Measurements from ENCODE around the gene DNMT3B.

DNA sequence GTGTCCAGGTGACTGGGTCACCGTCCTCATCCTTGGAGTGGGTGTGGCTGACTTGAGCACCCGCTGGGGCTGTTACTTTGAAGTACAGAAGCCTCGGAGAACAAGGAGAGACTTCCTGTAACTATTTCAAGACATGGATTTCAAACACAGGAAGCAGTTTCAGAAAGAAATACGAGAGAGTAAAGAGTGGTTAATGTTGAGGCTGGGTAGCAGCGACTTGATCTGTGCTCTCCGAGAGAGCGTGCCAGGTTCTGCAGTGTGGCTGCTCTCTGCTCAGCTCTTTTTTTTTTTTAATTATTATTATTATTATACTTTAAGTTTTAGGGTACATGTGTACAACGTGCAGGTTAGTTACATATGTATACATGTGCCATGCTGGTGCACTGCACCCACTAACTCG lies 79.0 kb downstream of the DNMT3B start:
- no peak for TF ChIP-seq POLR2A (IDR thresholded peaks at IDR 0.05)
- TF ChIP-seq, protein P1, sequence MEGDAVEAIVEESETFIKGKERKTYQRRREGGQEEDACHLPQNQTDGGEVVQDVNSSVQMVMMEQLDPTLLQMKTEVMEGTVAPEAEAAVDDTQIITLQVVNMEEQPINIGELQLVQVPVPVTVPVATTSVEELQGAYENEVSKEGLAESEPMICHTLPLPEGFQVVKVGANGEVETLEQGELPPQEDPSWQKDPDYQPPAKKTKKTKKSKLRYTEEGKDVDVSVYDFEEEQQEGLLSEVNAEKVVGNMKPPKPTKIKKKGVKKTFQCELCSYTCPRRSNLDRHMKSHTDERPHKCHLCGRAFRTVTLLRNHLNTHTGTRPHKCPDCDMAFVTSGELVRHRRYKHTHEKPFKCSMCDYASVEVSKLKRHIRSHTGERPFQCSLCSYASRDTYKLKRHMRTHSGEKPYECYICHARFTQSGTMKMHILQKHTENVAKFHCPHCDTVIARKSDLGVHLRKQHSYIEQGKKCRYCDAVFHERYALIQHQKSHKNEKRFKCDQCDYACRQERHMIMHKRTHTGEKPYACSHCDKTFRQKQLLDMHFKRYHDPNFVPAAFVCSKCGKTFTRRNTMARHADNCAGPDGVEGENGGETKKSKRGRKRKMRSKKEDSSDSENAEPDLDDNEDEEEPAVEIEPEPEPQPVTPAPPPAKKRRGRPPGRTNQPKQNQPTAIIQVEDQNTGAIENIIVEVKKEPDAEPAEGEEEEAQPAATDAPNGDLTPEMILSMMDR (IDR thresholded peaks at IDR 0.05) = no peak

Data from body of pancreas (tissue), 4 donors.